ENCODE measurements around the gene ADAMTS9.

ADAMTS9 gene

DNA sequence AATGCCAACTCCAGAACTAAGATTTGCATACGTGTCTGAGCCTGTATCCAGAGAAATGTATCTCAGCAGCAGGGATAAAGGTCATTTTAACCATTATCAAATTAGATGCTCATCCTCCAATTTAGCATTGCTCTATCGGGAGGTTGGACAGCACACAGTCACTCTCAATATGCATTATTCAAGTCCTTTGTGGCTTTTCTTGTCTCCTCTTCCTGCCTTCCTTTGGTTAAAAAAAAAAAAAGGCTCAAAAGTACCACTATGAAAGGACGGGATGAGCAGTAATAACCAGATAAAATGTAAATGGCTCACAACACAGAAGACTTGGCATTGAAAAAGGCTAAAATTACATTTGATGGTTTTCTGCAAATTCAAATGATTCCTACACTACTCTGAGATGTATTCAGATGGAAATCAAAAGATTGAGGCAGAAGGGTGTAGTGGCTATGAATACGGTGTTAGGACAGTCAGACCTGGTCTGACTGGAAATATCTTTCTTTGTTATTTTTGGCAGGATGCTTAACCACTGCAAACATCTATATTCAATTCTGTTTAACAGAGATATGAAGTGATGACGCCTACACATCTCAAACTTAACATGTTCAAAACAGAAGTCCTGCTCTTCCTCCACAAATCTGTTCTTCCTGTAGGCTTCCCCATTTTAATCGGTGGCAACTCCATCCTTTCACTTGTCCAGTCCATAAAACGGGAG, 109.6 kb downstream of the ADAMTS9 start:
- no peaks in the 10 kb centered on the region for H3K27me3 ChIP-seq (ENCODE audit: control insufficient read depth, insufficient read depth, low read length)
- no peak overlapping the region for H3K4me3 ChIP-seq (ENCODE audit: low read length)
- WGBS (ENCODE audit: insufficient coverage, insufficient read length), result no CpG with 5 or more reads among the region's 7 CpGs
- H3K9me3 ChIP-seq (ENCODE audit: control insufficient read depth, insufficient read depth, low read length), result no peaks in the 10 kb centered on the region
- H3K4me1 ChIP-seq (ENCODE audit: control insufficient read depth, insufficient read depth, low read length), result no peaks in the 10 kb centered on the region; the same call in 1 of the 2 replicates
- no peak overlapping the region for H3K27ac ChIP-seq (ENCODE audit: low read length)
- no peaks in the 10 kb centered on the region for H3K36me3 ChIP-seq (ENCODE audit: control insufficient read depth, insufficient read depth, low read length)
- DNase-seq (ENCODE audit: low read depth, low spot score), result no peak

- no peaks in the 10 kb centered on the region for H3K9me3 ChIP-seq (ENCODE audit: control insufficient read depth, insufficient read depth, low read length)
- H3K36me3 ChIP-seq (ENCODE audit: control insufficient read depth, insufficient read depth, low read length), result no peaks in the 10 kb centered on the region
- H3K4me1 ChIP-seq (ENCODE audit: control insufficient read depth, insufficient read depth, low read length), result no peaks in the 10 kb centered on the region; the same call in 1 of the 2 replicates
- no CpG with 5 or more reads among the region's 10 CpGs for WGBS (ENCODE audit: insufficient coverage, insufficient read length)
- no peaks in the 10 kb centered on the region for H3K27me3 ChIP-seq (ENCODE audit: control insufficient read depth, insufficient read depth, low read length)
- H3K4me3 ChIP-seq (ENCODE audit: low read length), result no peak overlapping the region
- H3K27ac ChIP-seq (ENCODE audit: low read length), result no peak overlapping the region
- no peak for DNase-seq (ENCODE audit: low read depth, low spot score)
Observed at GRCh38 chr3:64576211-64576775, 111.5 kb downstream of the ADAMTS9 start.

GRCh38 chr3:64575211-64575844, 112.5 kb downstream of the ADAMTS9 start:
- Histone ChIP-seq H3K9me3 (ENCODE audit: control insufficient read depth, insufficient read depth, low read length) (no peaks in the 10 kb centered on the region), H3K4me3 (ENCODE audit: low read length) (no peak overlapping the region), H3K27ac (ENCODE audit: low read length) (no peak overlapping the region), H3K27me3 (ENCODE audit: control insufficient read depth, insufficient read depth, low read length) (no peaks in the 10 kb centered on the region), H3K36me3 (ENCODE audit: control insufficient read depth, insufficient read depth, low read length) (no peaks in the 10 kb centered on the region), H3K4me1 (ENCODE audit: control insufficient read depth, insufficient read depth, low read length) (no peaks in the 10 kb centered on the region; the same call in 1 of the 2 replicates)
- no CpG with 5 or more reads among the region's 2 CpGs for WGBS (ENCODE audit: insufficient coverage, insufficient read length)
- DNase-seq (ENCODE audit: low read depth, low spot score), result peak; percentile 18

- WGBS (ENCODE audit: insufficient coverage, insufficient read length), result no CpG with 5 or more reads among the region's 2 CpGs
- no peaks in the 10 kb centered on the region; the same call in 1 of the 2 replicates for H3K4me1 ChIP-seq (ENCODE audit: control insufficient read depth, insufficient read depth, low read length)
Observed at GRCh38 chr3:64574194-64574593, 113.6 kb downstream of the ADAMTS9 start.

DNA sequence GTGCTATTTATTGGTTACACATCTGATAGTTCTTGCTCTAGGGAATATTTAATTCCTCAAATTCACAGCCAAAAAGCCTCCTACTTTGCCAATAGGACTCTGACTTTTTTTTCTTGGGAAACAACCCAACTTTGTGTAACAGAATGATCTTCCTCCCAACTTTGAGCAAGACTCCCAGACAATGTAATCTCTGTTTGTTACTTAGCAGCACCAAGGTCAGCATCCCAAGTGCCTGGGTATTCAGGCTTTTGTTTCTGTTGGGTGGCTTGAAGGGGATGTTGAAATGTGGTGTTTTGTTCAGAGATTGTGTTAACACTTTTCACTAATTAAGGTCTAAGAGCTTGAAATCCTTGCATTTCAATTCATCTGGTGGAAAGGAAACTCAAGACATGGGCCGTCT, 115.8 kb downstream of the ADAMTS9 start:
- Histone ChIP-seq H3K36me3 (ENCODE audit: control insufficient read depth, insufficient read depth, low read length) (no peaks in the 10 kb centered on the region), H3K4me3 (ENCODE audit: low read length) (no peak overlapping the region), H3K27me3 (ENCODE audit: control insufficient read depth, insufficient read depth, low read length) (no peaks in the 10 kb centered on the region), H3K9me3 (ENCODE audit: control insufficient read depth, insufficient read depth, low read length) (no peaks in the 10 kb centered on the region), H3K4me1 (ENCODE audit: control insufficient read depth, insufficient read depth, low read length) (no peaks in the 10 kb centered on the region; the same call in 1 of the 2 replicates), H3K27ac (ENCODE audit: low read length) (no peak overlapping the region)
- WGBS (ENCODE audit: insufficient coverage, insufficient read length), result no CpG with 5 or more reads among the region's 1 CpG
- no peak for DNase-seq (ENCODE audit: low read depth, low spot score)

More at GRCh38 chr3:64574194-64574593, 113.6 kb downstream of the ADAMTS9 start:
- Histone ChIP-seq H3K27me3 (ENCODE audit: control insufficient read depth, insufficient read depth, low read length) (no peaks in the 10 kb centered on the region), H3K4me3 (ENCODE audit: low read length) (no peak overlapping the region), H3K27ac (ENCODE audit: low read length) (no peak overlapping the region), H3K9me3 (ENCODE audit: control insufficient read depth, insufficient read depth, low read length) (no peaks in the 10 kb centered on the region), H3K36me3 (ENCODE audit: control insufficient read depth, insufficient read depth, low read length) (no peaks in the 10 kb centered on the region)
- no peak for DNase-seq (ENCODE audit: low read depth, low spot score)

- H3K4me3 ChIP-seq (ENCODE audit: low read length), result no peak overlapping the region
- no CpG with 5 or more reads among the region's 5 CpGs for whole genome bisulfite sequencing (ENCODE audit: insufficient coverage, insufficient read length)
Observed at GRCh38 chr3:64568895-64569517, 118.8 kb downstream of the ADAMTS9 start.

GRCh38 chr3:64566859-64567258, 120.9 kb downstream of the ADAMTS9 start:
- Histone ChIP-seq H3K36me3 (ENCODE audit: control insufficient read depth, insufficient read depth, low read length) (no peaks in the 10 kb centered on the region), H3K9me3 (ENCODE audit: control insufficient read depth, insufficient read depth, low read length) (no peaks in the 10 kb centered on the region), H3K27ac (ENCODE audit: low read length) (no peak overlapping the region), H3K27me3 (ENCODE audit: control insufficient read depth, insufficient read depth, low read length) (no peaks in the 10 kb centered on the region), H3K4me3 (ENCODE audit: low read length) (no peak overlapping the region), H3K4me1 (ENCODE audit: control insufficient read depth, insufficient read depth, low read length) (no peaks in the 10 kb centered on the region)
- DNase-seq (ENCODE audit: low read depth, low spot score), result no peak
- no CpG with 5 or more reads among the region's 3 CpGs for WGBS (ENCODE audit: insufficient coverage, insufficient read length)

More at GRCh38 chr3:64568895-64569517, 118.8 kb downstream of the ADAMTS9 start:
- no peaks in the 10 kb centered on the region for H3K36me3 ChIP-seq (ENCODE audit: control insufficient read depth, insufficient read depth, low read length)
- no peaks in the 10 kb centered on the region for H3K9me3 ChIP-seq (ENCODE audit: control insufficient read depth, insufficient read depth, low read length)
- DNase-seq (ENCODE audit: low read depth, low spot score), result no peak
- H3K4me1 ChIP-seq (ENCODE audit: control insufficient read depth, insufficient read depth, low read length), result no peaks in the 10 kb centered on the region
- no peak overlapping the region for H3K27ac ChIP-seq (ENCODE audit: low read length)
- H3K27me3 ChIP-seq (ENCODE audit: control insufficient read depth, insufficient read depth, low read length), result no peaks in the 10 kb centered on the region

DNA sequence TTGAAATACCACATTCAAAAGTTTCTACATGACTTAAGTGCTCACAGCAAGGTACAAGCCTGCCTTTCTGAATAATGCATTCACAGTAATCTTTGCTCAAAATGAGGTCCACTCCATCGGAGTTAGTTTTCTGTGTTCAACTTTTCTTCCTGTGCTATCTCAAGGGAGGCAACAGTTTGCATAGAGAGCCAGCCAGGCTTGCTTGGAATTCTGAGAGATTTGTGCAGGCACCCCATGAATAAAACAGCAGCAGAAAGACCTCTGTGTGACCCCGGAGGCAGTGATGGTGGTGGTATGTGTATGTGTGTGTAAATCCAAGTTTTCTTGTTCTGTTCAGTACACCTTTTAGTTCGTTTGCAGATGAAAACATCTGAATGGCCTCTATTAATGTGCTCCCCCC, 124.0 kb downstream of the ADAMTS9 start:
- H3K36me3 ChIP-seq (ENCODE audit: control insufficient read depth, insufficient read depth, low read length), result no peaks in the 10 kb centered on the region
- DNase-seq (ENCODE audit: low read depth, low spot score), result no peak
- WGBS (ENCODE audit: insufficient coverage, insufficient read length), result no CpG with 5 or more reads among the region's 3 CpGs
- no peaks in the 10 kb centered on the region for H3K9me3 ChIP-seq (ENCODE audit: control insufficient read depth, insufficient read depth, low read length)
- no peak overlapping the region for H3K4me3 ChIP-seq (ENCODE audit: low read length)
- H3K27me3 ChIP-seq (ENCODE audit: control insufficient read depth, insufficient read depth, low read length), result no peaks in the 10 kb centered on the region
- H3K4me1 ChIP-seq (ENCODE audit: control insufficient read depth, insufficient read depth, low read length), result no peaks in the 10 kb centered on the region; the same call in 1 of the 2 replicates
- no peak overlapping the region for H3K27ac ChIP-seq (ENCODE audit: low read length)

DNA sequence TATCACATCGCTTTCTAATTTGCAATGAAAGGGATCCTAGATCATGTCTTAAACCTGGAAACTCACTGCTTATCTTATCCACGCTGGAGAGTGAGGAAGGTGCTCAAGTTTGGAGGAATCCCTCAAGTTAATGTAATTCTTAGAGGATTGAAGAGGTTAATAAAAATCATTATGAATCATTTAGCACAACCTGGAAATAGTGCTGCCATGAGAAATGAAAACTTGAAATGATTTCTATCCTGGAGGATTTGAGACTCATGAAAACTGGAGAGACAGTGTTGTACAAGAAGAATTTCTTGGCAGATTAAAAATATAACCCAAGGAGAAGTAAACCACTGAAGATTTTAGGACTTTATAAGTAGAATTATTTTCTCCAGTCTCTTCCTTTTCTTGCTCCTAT, 125.9 kb downstream of the ADAMTS9 start:
- Histone ChIP-seq H3K36me3 (ENCODE audit: control insufficient read depth, insufficient read depth, low read length) (no peaks in the 10 kb centered on the region), H3K27ac (ENCODE audit: low read length) (no peak overlapping the region), H3K4me1 (ENCODE audit: control insufficient read depth, insufficient read depth, low read length) (no peaks in the 10 kb centered on the region; the same call in 1 of the 2 replicates), H3K4me3 (ENCODE audit: low read length) (no peak overlapping the region), H3K27me3 (ENCODE audit: control insufficient read depth, insufficient read depth, low read length) (no peaks in the 10 kb centered on the region), H3K9me3 (ENCODE audit: control insufficient read depth, insufficient read depth, low read length) (no peaks in the 10 kb centered on the region)
- no CpG with 5 or more reads among the region's 2 CpGs for WGBS (ENCODE audit: insufficient coverage, insufficient read length)
- no peak for DNase-seq (ENCODE audit: low read depth, low spot score)

DNA sequence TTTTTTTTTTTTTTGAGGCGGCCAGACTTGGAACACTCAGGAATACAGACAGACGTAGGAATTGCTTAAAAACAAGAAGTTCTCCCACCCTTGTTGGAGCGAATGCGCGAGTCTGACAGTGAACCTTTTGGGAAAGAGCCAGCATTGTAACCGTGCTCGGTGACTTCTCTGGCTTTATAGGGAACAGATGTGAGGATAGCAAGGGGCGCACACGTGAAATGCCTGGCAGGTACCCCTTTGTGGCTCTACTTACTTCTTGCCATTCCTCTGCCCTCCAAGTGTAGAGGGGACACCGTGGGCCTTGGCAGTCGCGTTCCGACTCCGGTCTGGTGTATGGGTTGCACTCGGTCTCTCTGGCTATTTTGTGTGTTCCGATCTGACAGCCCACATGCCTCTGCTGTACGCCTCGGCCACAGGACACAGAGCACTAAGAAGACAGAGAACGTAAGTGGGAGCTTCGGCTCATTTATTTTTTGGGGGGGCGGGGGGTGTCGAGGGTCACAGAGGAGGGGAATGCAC, 126.4 kb downstream of the ADAMTS9 start:
- no peaks in the 10 kb centered on the region; the same call in 1 of the 2 replicates for H3K4me1 ChIP-seq (ENCODE audit: control insufficient read depth, insufficient read depth, low read length)
- H3K36me3 ChIP-seq (ENCODE audit: control insufficient read depth, insufficient read depth, low read length), result no peaks in the 10 kb centered on the region
- no peak overlapping the region for H3K4me3 ChIP-seq (ENCODE audit: low read length)
- no peaks in the 10 kb centered on the region for H3K9me3 ChIP-seq (ENCODE audit: control insufficient read depth, insufficient read depth, low read length)
- no peak for DNase-seq (ENCODE audit: low read depth, low spot score)
- no peaks in the 10 kb centered on the region for H3K27me3 ChIP-seq (ENCODE audit: control insufficient read depth, insufficient read depth, low read length)
- no peak overlapping the region for H3K27ac ChIP-seq (ENCODE audit: low read length)
- no CpG with 5 or more reads among the region's 22 CpGs for WGBS (ENCODE audit: insufficient coverage, insufficient read length)
